Calu3 (cell line): ENCODE results near the gene ALDH1L2. TPM values are rescaled to one million over a fixed set of nuclear protein-coding genes. Genes with fewer than 3 reads are reported as not detected.
"Not testable (repeated sequence)": the region's sequence is repeated elsewhere in the genome, so short reads cannot be mapped to it uniquely, and the experiment has no call there.

ENCODE experiments used
- BruUV-seq: library from RNA; stranded (reverse); fragments of 400-500 nt; replicated peaks from 2 replicates; lab custom pipeline; 2021; lab: Mats Ljungman, UMichigan
- CTCF ChIA-PET: fragments of 300-600 bp; sonication (Branson Sonifier 250); formaldehyde crosslinking; loops from one replicate; lab custom pipeline; 2022; ENCODE audit warnings: antibody characterized with exemption; lab: Charles Lee
- DNase-seq: peaks from one replicate; pipeline ENCODE4 v3.0.0; 2022
- H3K27ac Mint-ChIP-seq: one replicate; pipeline ENCODE4 v1.8.0; 2022; ENCODE audit warnings: mixed read lengths; ENCODE audit not compliant: unreplicated experiment
- H3K27me3 Mint-ChIP-seq: one replicate; pipeline ENCODE4 v1.8.0; 2022; ENCODE audit warnings: mixed read lengths; ENCODE audit not compliant: unreplicated experiment
- H3K36me3 Mint-ChIP-seq: one replicate; pipeline ENCODE4 v1.8.0; 2022; ENCODE audit warnings: mild to moderate bottlenecking, moderate library complexity, mixed read lengths; ENCODE audit not compliant: insufficient read depth, unreplicated experiment
- H3K4me1 Mint-ChIP-seq: one replicate; pipeline ENCODE4 v1.8.0; 2022; ENCODE audit warnings: mild to moderate bottlenecking, low read depth, mixed read lengths; ENCODE audit not compliant: unreplicated experiment
- H3K4me3 Mint-ChIP-seq: one replicate; pipeline ENCODE4 v1.8.0; 2022; ENCODE audit warnings: mild to moderate bottlenecking, low read depth, moderate library complexity, mixed read lengths; ENCODE audit not compliant: unreplicated experiment
- H3K9me3 Mint-ChIP-seq: one replicate; pipeline ENCODE4 v1.8.0; 2022; ENCODE audit warnings: low read depth, mixed read lengths; ENCODE audit not compliant: unreplicated experiment
- intact Hi-C: fragments of 100-400 bp; cut with micrococcal nuclease; formaldehyde crosslinking; loops from one replicate; pipeline ENCODE4 v1.10.0; 2022; ENCODE audit not compliant: unreplicated experiment
- total RNA-seq: library from RNA; stranded (reverse); gene quantifications from 2 replicates; pipeline ENCODE4 v1.2.3, GENCODE V29; 2022
- TF ChIP-seq, protein P1 (sequence below): fragments of 200-600 bp; IDR thresholded peaks from one replicate; pipeline ENCODE4 v1.8.0; 2022; ENCODE audit warnings: antibody characterized with exemption; ENCODE audit not compliant: unreplicated experiment

ALDH1L2 gene
- total RNA-seq, 1 experiment from 2014 or later: 19.3 TPM

DNA sequence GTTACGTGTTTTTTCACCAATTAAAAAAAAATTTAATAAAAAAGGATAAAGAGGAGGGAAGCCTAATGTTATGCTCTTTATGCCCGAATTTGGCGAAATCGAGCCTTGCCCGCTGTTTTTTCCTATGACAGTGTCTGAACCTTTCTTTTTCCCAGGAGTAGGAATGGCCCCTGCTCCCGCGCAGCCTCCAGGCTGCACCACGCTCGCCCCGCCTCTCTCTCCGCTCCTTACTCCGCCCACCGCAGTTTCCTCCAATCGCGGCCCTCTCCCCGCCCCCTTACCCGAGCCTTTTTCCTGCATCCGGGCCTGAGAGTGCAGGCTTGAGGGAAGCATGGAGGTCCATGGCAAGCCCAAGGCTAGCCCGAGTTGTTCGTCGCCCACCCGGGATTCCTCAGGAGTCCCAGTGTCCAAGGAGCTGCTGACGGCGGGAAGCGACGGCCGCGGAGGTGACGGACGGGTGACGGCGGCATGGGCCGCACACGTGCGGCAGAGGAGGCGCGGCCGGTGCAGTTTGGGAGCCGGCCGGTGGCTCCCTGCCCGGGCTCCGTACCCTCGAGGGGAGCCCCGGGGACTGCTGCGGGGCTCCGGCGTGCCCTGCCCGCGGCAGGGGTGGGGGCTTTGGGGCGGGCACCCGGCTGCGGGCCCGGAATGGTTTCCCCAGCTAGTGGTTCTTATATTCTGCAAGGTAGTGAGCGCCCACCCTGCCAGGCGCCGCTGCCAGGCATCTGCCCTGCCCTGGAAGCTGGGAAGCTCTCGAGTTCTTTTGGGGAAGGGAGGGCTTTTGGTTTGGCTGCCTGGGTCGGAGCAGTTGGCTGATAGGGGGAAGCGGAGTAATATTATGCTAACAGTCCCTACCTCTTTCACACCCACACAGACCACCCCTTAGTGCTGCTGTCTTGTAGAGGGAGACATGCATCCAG lies 98.0 kb downstream of the ALDH1L2 start, which contains the start of gene NOPCHAP1:
TSS of gene NOPCHAP1 (plus strand) at position 295 of the 920 bp plus-strand sequence. CDS start at position 332, 37 bp downstream.
- CTCF ChIA-PET: interaction anchor here (0.9 kb wide), 1 partner anchor 10 kb away, joined by 5 read pairs; no protein-coding TSS in a partner anchor
- Mint-ChIP-seq H3K9me3 (no peaks in the 10 kb centered on the region), H3K4me3 (peak within 1 kb of the TSS; percentile 72), H3K27ac (peak within 1 kb of the TSS; percentile 88), H3K36me3 (peaks cover 29% of the 10 kb centered on the region), H3K27me3 (no peaks in the 10 kb centered on the region), H3K4me1 (peaks cover 35% of the 10 kb centered on the region)
- TF ChIP-seq, protein P1, sequence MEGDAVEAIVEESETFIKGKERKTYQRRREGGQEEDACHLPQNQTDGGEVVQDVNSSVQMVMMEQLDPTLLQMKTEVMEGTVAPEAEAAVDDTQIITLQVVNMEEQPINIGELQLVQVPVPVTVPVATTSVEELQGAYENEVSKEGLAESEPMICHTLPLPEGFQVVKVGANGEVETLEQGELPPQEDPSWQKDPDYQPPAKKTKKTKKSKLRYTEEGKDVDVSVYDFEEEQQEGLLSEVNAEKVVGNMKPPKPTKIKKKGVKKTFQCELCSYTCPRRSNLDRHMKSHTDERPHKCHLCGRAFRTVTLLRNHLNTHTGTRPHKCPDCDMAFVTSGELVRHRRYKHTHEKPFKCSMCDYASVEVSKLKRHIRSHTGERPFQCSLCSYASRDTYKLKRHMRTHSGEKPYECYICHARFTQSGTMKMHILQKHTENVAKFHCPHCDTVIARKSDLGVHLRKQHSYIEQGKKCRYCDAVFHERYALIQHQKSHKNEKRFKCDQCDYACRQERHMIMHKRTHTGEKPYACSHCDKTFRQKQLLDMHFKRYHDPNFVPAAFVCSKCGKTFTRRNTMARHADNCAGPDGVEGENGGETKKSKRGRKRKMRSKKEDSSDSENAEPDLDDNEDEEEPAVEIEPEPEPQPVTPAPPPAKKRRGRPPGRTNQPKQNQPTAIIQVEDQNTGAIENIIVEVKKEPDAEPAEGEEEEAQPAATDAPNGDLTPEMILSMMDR: no peak
- no TSS peak for BruUV-seq
- DNase-seq: peak; percentile 97
- intact Hi-C loops: loop anchor here (5.0 kb wide), 1 partner anchor 66 kb away; no protein-coding TSS in a partner anchor

DNA sequence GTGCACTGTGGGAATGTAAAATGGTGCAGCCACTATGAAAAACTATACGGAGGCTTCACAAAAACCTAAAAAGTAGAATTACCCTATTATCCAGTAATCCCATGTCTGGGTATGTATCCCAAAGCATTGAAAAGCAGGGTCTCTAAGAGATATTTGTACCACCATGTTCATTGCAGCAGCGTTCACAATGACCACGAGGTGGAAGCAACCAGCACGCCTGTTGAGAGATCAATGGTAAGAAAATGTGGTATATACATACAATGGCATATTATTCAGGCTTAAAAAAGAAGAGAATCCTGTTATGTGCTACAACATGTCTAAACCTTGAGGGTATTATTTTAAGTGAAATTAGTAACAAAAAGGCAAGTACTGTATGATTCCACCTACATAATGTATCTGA lies 99.1 kb downstream of the ALDH1L2 start:
- Mint-ChIP-seq H3K9me3 (no peaks in the 10 kb centered on the region), H3K27me3 (no peaks in the 10 kb centered on the region), H3K4me3 (peak overlapping the region; percentile 72), H3K36me3 (peaks cover 29% of the 10 kb centered on the region), H3K4me1 (peaks cover 35% of the 10 kb centered on the region), H3K27ac (peak overlapping the region; percentile 88)
- TF ChIP-seq, protein P1: no peak
- DNase-seq: peak; percentile 9
- intact Hi-C loops: loop anchor here (5.0 kb wide), 1 partner anchor 67 kb away; no protein-coding TSS in a partner anchor
- CTCF ChIA-PET: no interaction called here
- BruUV-seq: no TSS peak

DNA sequence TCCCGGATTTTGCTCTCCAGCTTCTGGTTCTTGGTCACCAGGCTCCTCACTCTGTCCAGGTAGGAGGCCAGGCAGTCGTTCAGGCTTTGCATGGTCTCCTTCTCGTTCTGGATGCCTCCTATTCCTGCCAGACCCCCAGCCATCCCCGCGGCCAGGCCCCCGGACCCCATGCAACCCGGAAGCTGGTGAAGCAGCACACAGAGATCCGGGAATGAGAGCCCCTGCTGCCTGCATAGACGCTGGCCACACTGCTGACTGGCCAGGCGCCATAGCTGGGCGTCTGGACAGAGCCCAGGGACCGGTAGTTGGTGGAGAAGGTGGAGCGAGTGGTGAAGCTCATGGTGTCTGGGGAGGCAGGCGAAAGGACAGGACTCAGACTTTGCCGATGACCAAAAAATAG lies 106.6 kb downstream of the ALDH1L2 start:
- H3K27me3 Mint-ChIP-seq, intact Hi-C loops, H3K36me3 Mint-ChIP-seq, CTCF ChIA-PET, H3K4me1 Mint-ChIP-seq, H3K27ac Mint-ChIP-seq, BruUV-seq, DNase-seq, H3K4me3 Mint-ChIP-seq, H3K9me3 Mint-ChIP-seq: not testable (repeated sequence)

DNA sequence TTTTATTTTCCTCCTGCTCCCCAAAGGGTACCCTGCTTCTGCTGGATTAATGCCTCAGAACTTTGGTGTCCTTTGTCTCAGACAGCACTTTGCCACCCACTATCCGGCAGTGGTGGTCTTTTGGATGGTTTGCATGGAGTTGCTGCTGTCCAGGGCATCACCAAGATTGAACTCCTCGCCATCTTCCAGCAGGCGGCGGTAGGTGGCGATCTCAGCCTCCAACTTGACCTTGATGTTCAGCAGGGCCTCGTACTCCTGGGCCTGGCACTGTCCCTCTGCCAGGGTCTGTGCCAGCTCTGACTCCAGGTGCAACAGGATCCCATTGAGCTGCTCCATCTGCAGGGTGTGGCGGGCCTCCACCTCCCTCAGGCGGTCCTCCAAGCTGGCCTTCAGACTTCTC lies 107.6 kb downstream of the ALDH1L2 start:
- DNase-seq: no peak

More for the DNA sequence above, 107.6 kb downstream of the ALDH1L2 start:
- Mint-ChIP-seq H3K27ac (no peak overlapping the region), H3K36me3 (no peaks in the 10 kb centered on the region), H3K4me3 (no peak overlapping the region), H3K9me3 (no peaks in the 10 kb centered on the region), H3K27me3 (no peaks in the 10 kb centered on the region), H3K4me1 (no peaks in the 10 kb centered on the region)
- CTCF ChIA-PET: no interaction called here
- TF ChIP-seq, protein P1: no peak
- no TSS peak for BruUV-seq
- intact Hi-C loops: no loop called here
